Mesendoderm (in vitro differentiated cells): ENCODE measurements around the gene ADAMTS10.
"Not testable (repeated sequence)": the region's sequence is repeated elsewhere in the genome, so short reads cannot be mapped to it uniquely, and the experiment has no call there.

ENCODE experiments used
- DNase-seq: peaks from one replicate; pipeline ENCODE4 v3.0.0; 2013
- H2AK5ac ChIP-seq: 2 replicates; pipeline ENCODE4 v1.6.1; 2013; ENCODE audit warnings: low read length, inconsistent platforms
- H2BK120ac ChIP-seq: 2 replicates; pipeline ENCODE4 v1.6.1; 2013; ENCODE audit warnings: low read depth, mild to moderate bottlenecking, low read length, moderate library complexity, mixed read lengths
- H2BK15ac ChIP-seq: replicated peaks from 2 replicates; pipeline ENCODE4 v1.6.1; 2013; ENCODE audit warnings: low read depth, mild to moderate bottlenecking, moderate library complexity
- H2BK5ac ChIP-seq: 2 replicates; pipeline ENCODE4 v1.6.1; 2013; ENCODE audit warnings: low read length, inconsistent platforms
- H3K18ac ChIP-seq: 2 replicates; pipeline ENCODE4 v1.6.1; 2013; ENCODE audit warnings: mild to moderate bottlenecking, low read length, mixed read lengths
- H3K23ac ChIP-seq: one replicate; pipeline ENCODE4 v1.6.1; 2013; ENCODE audit warnings: low read length
- H3K27ac ChIP-seq: 2 replicates; pipeline ENCODE4 v1.5.1; 2013; ENCODE audit warnings: low read depth, mild to moderate bottlenecking, inconsistent platforms, low read length, moderate library complexity
- H3K27me3 ChIP-seq: 2 replicates; pipeline ENCODE4 v1.6.1; 2013; ENCODE audit warnings: low read length, control low read depth, mild to moderate bottlenecking, inconsistent platforms; ENCODE audit not compliant: insufficient read depth, poor library complexity
- H3K36me3 ChIP-seq: 2 replicates; pipeline ENCODE4 v1.6.1; 2013; ENCODE audit warnings: low read length, inconsistent platforms; ENCODE audit not compliant: control insufficient read depth, insufficient read depth
- H3K4ac ChIP-seq: one replicate; pipeline ENCODE4 v1.6.1; 2013; ENCODE audit warnings: low read depth, mild to moderate bottlenecking, low read length, moderate library complexity
- H3K4me1 ChIP-seq: 2 replicates; pipeline ENCODE4 v1.6.1; 2013; ENCODE audit warnings: low read depth, low read length, inconsistent platforms; ENCODE audit not compliant: control insufficient read depth
- H3K4me2 ChIP-seq: 2 replicates; pipeline ENCODE4 v1.6.1; 2013; ENCODE audit warnings: low read length
- H3K4me3 ChIP-seq: 2 replicates; pipeline ENCODE4 v1.5.1; 2013; ENCODE audit warnings: mild to moderate bottlenecking, low read length
- H3K56ac ChIP-seq: one replicate; pipeline ENCODE4 v1.6.1; 2013; ENCODE audit warnings: low read length
- H3K79me1 ChIP-seq: 2 replicates; pipeline ENCODE4 v1.6.1; 2013; ENCODE audit warnings: low read length, inconsistent platforms
- H3K79me2 ChIP-seq: 2 replicates; pipeline ENCODE4 v1.6.1; 2013; ENCODE audit warnings: mild to moderate bottlenecking, low read length; ENCODE audit not compliant: control insufficient read depth, insufficient read depth
- H3K9ac ChIP-seq: 2 replicates; pipeline ENCODE4 v1.6.1; 2013; ENCODE audit warnings: low read length, inconsistent platforms
- H4K5ac ChIP-seq: one replicate; pipeline ENCODE4 v1.6.1; 2013; ENCODE audit warnings: low read length
- H4K8ac ChIP-seq: one replicate; pipeline ENCODE4 v1.6.1; 2013; ENCODE audit warnings: low read depth, mild to moderate bottlenecking, control low read depth, low read length, moderate library complexity
- WGBS: extraction: QIAGEN DNeasy Blood & Tissue Kit; methylation state at CpG from one replicate; pipeline ENCODE4 v1.1.7; 2013; ENCODE audit warnings: low lambda C conversion rate, missing lambda C conversion rate; ENCODE audit not compliant: insufficient coverage; ENCODE audit errors: extremely low coverage; 5-methylcytosine and 5-hydroxymethylcytosine counted together

ADAMTS10 gene

GRCh38 chr19:8571006-8571411 lies 39.5 kb downstream of the ADAMTS10 start:
- Histone ChIP-seq H4K5ac (no peak overlapping the region), H3K4ac (no peak overlapping the region), H2BK15ac (no peak overlapping the region), H4K8ac (no peak overlapping the region), H3K18ac (no peak overlapping the region), H3K36me3 (no peaks in the 10 kb centered on the region), H3K27ac (no peak overlapping the region), H3K4me1 (peaks cover 2% of the 10 kb centered on the region), H3K4me3 (no peak overlapping the region), H3K4me2 (no peak overlapping the region), H3K9ac (no peak overlapping the region), H3K79me2 (no peaks in the 10 kb centered on the region), H3K56ac (no peak overlapping the region), H2BK120ac (no peak overlapping the region), H2AK5ac (no peak overlapping the region), H3K79me1 (no peaks in the 10 kb centered on the region), H3K23ac (no peak overlapping the region), H3K27me3 (no peaks in the 10 kb centered on the region), H2BK5ac (no peak overlapping the region)
- DNase-seq, result no peak
- WGBS, result no CpG with 5 or more reads among the region's 5 CpGs

DNA sequence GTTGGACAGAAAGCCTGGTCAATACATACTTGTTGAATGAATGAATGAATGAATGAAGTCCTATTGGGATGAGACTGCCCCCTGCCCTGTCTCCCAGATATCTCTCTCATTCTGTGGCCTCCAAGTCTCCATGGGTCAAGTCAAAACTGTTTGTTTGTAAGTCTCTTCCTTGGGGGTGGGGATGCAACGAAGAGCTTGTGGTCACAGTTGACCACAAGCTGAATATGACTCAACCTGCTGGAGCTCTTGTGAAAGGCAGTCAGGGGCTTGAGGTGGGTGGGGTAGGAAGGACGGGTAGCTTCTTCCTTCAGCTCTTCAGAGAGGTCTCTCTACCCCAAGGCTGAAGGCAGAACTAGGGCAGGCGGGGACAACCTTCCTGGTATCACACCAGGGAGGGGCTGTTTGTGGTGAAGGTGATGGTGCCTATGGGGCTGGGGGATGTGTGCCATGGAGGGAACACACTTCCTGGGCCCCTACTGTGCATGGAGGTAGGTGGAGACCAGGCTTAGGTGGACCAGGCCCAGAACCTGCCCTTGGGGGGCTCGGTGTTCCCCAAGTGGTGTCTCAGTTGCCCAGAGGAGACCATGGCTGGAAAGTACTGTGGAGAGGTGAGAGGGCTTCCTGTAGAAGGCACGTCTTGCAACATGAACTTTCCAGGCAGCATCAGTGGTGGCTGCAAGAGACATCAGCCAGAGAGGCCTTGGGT lies 41.3 kb downstream of the ADAMTS10 start:
- Histone ChIP-seq H3K56ac (no peak overlapping the region), H2BK15ac (no peak overlapping the region), H3K9ac (no peak overlapping the region), H3K4me1 (no peaks in the 10 kb centered on the region), H3K36me3 (no peaks in the 10 kb centered on the region), H3K4me2 (no peak overlapping the region), H3K79me1 (no peaks in the 10 kb centered on the region), H3K27me3 (no peaks in the 10 kb centered on the region), H3K23ac (no peak overlapping the region), H3K79me2 (no peaks in the 10 kb centered on the region), H3K4me3 (no peak overlapping the region), H4K5ac (no peak overlapping the region), H2BK120ac (no peak overlapping the region), H2BK5ac (no peak overlapping the region), H4K8ac (no peak overlapping the region), H3K27ac (no peak overlapping the region), H3K4ac (no peak overlapping the region), H2AK5ac (no peak overlapping the region), H3K18ac (no peak overlapping the region)
- no peak for DNase-seq
- WGBS, result no CpG with 5 or more reads among the region's 5 CpGs

DNA sequence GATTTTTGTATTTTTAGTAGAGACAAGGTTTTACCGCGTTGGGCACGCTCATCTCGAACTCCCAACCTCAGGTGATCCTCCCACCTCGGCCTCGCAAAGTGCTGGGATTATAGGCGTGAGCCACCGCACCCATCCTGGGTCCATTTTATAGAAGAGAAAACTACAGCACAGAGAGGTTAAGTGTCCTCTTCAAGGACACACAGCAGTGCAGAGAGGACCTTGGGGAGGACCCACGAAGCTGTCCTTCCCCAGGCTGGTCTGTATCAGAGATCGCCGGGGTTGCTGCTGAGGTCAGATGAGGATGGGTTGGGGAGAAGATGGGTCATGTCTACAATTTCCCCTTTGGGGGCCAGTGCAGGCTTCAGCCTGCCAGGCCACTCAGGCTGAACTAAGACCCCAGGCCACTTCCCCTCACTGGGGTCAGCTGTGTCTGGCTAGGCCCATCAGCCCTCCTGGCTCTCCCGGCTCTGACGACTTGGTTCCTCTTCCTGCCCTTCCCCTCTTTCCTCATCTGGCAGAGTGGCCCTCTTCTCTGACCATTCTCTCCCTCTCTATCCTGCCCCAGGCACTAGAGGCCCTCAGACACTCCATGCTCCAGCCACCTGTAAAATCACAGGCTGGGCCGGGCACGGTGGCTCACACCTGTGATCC lies 42.9 kb downstream of the ADAMTS10 start:
- H3K79me1 ChIP-seq, result no peaks in the 10 kb centered on the region
- no peak for DNase-seq
- no peak overlapping the region for H3K18ac ChIP-seq
- WGBS, result no CpG with 5 or more reads among the region's 15 CpGs
- H3K4me2 ChIP-seq, result no peak overlapping the region
- no peak overlapping the region for H4K5ac ChIP-seq
- no peak overlapping the region for H3K4ac ChIP-seq
- no peak overlapping the region for H4K8ac ChIP-seq
- H3K36me3 ChIP-seq, result no peaks in the 10 kb centered on the region
- no peak overlapping the region for H3K4me3 ChIP-seq
- H3K79me2 ChIP-seq, result no peaks in the 10 kb centered on the region
- H3K23ac ChIP-seq, result no peak overlapping the region
- H2BK5ac ChIP-seq, result no peak overlapping the region
- H2BK120ac ChIP-seq, result no peak overlapping the region
- no peak overlapping the region for H2BK15ac ChIP-seq
- H3K27ac ChIP-seq, result no peak overlapping the region
- H3K4me1 ChIP-seq, result no peaks in the 10 kb centered on the region
- H3K9ac ChIP-seq, result no peak overlapping the region
- H3K56ac ChIP-seq, result no peak overlapping the region
- no peak overlapping the region for H2AK5ac ChIP-seq
- no peaks in the 10 kb centered on the region for H3K27me3 ChIP-seq

DNA sequence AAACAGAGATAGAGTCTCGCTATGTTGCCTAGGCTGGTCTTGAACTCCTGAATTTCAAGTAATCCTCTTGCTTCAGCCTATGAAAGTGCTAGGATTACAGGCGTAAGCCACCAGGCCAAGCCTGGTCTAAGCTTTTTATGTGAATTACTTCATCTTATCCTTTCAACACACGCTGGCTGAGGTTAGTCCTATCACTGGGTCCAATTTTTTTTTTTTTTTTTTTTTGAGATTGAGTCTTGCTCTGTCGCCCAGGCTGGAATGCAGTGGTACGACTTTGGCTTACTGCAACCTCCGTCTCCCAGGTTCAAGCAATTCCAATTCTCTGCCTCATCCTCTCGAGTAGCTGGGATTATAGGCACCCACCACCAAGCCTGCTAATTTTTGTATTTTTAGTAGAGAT lies 43.7 kb downstream of the ADAMTS10 start:
- H3K4me1 ChIP-seq, result no peaks in the 10 kb centered on the region
- no peak for DNase-seq

DNA sequence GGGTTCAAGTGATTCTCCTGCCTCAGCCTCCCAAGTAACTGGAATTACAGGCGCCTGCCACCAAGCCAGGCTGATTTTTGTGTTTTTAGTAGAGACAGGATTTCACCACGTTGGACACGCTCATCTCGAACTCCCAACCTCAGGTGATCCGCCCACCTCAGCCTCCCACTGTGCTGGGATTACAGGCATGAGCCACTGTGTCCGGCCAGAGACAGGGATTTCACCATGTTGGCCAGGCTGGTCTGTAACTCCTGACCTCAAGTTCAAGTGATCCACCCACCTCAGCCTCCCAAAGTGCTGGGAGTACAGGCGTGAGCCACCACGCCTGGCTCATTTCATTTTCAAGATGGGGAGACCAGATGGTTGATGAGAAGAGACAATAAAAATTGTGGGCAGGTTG lies 45.6 kb downstream of the ADAMTS10 start:
- H4K8ac ChIP-seq, H3K36me3 ChIP-seq, H3K79me1 ChIP-seq, H4K5ac ChIP-seq, H2AK5ac ChIP-seq, H3K27ac ChIP-seq, H3K4ac ChIP-seq, H3K18ac ChIP-seq, H3K4me1 ChIP-seq, H3K4me3 ChIP-seq, H3K9ac ChIP-seq, H3K56ac ChIP-seq, DNase-seq, H2BK15ac ChIP-seq, H3K27me3 ChIP-seq, H3K79me2 ChIP-seq, H2BK120ac ChIP-seq, H2BK5ac ChIP-seq, H3K23ac ChIP-seq, H3K4me2 ChIP-seq: not testable (repeated sequence)
- no CpG with 5 or more reads among the region's 8 CpGs for WGBS

More for the DNA sequence above, 43.7 kb downstream of the ADAMTS10 start:
- Histone ChIP-seq H3K79me1 (no peaks in the 10 kb centered on the region), H3K4me2 (no peak overlapping the region), H2BK15ac (no peak overlapping the region), H3K4me3 (no peak overlapping the region), H2AK5ac (no peak overlapping the region), H3K18ac (no peak overlapping the region), H4K8ac (no peak overlapping the region), H4K5ac (no peak overlapping the region), H3K27ac (no peak overlapping the region), H3K36me3 (no peaks in the 10 kb centered on the region), H3K79me2 (no peaks in the 10 kb centered on the region), H2BK5ac (no peak overlapping the region), H3K4ac (no peak overlapping the region), H3K9ac (no peak overlapping the region), H3K23ac (no peak overlapping the region), H3K27me3 (no peaks in the 10 kb centered on the region), H3K56ac (no peak overlapping the region), H2BK120ac (no peak overlapping the region)
- no CpG with 5 or more reads among the region's 7 CpGs for WGBS
